ENCODE data around the gene ATP8A2. TPM values are rescaled to one million over a fixed set of nuclear protein-coding genes. Genes with fewer than 3 reads are reported as not detected.

The ATP8A2 gene
- total RNA-seq, 1 experiment from 2014 or later = not detected

GRCh38 chr13:25881136-25881926, 509.6 kb downstream of the ATP8A2 start:
- Histone ChIP-seq H3K36me3 (ENCODE audit: low read depth) (no peaks in the 10 kb centered on the region), H3K4me3 (no peak overlapping the region), H3K4me2 (no peak overlapping the region), H3K79me2 (ENCODE audit: low read depth) (no peaks in the 10 kb centered on the region), H3K27ac (no peak overlapping the region), H3K27me3 (ENCODE audit: insufficient read depth, low read depth) (peaks cover 95% of the 10 kb centered on the region), H3K9me2 (ENCODE audit: insufficient read depth) (no peaks in the 10 kb centered on the region), H3K4me1 (replicated peaks; ENCODE audit: insufficient read depth) (no peaks in the 10 kb centered on the region), H3K9me3 (ENCODE audit: insufficient read depth, low read depth) (no peaks in the 10 kb centered on the region), H2AFZ (no peak overlapping the region), H3F3A (ENCODE audit: insufficient read depth, low read depth) (no peaks in the 10 kb centered on the region), H4K20me1 (ENCODE audit: insufficient read depth) (no peaks in the 10 kb centered on the region)
- ChIA-PET CTCF (no interaction called here), POLR2A (ENCODE audit: unreplicated experiment) (no interaction called here)
- intact Hi-C loops (cut with micrococcal nuclease; ENCODE audit: unreplicated experiment) = no loop called here
- DNase-seq = no peak
- no TSS peak for BruUV-seq (replicated peaks)
- TF ChIP-seq CTCF (conservative IDR thresholded peaks at IDR 0.05) (no peak), EZH2 (IDR thresholded peaks at IDR 0.05; ENCODE audit: low read depth) (no peak)

DNA sequence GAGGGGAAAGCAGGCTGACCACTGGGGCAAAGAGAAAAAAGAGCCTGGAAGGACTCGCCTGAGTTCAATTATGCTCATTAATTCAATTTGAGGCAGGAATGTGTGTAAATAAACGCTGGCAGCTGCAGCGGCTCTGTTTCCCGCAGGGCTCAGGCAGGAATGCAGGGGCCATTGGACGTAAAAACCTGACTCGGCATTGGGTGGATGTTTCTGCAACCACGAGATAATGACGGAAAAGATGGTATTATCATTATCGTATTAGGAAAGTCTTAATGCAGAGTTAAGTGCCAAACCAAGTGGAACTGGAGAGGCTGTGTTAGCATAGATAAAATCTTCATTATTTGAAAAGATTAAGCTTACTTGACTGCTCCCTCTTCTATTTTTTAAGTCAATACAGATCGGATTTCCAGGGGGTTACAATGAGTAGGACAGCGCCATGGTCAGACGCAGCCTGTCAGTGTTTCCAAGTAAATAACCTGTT, 510.2 kb downstream of the ATP8A2 start:
- H3K4me2 ChIP-seq = no peak overlapping the region
- DNase-seq = no peak
- no peak overlapping the region for H3K4me3 ChIP-seq
- H3K4me1 ChIP-seq (replicated peaks; ENCODE audit: insufficient read depth) = no peaks in the 10 kb centered on the region
- no peaks in the 10 kb centered on the region for H3K79me2 ChIP-seq (ENCODE audit: low read depth)
- H3K27ac ChIP-seq = no peak overlapping the region
- POLR2A ChIA-PET (ENCODE audit: unreplicated experiment) = no interaction called here
- no peaks in the 10 kb centered on the region for H4K20me1 ChIP-seq (ENCODE audit: insufficient read depth)
- no peaks in the 10 kb centered on the region for H3F3A ChIP-seq (ENCODE audit: insufficient read depth, low read depth)
- BruUV-seq (replicated peaks) = no TSS peak
- CTCF ChIA-PET = no interaction called here
- intact Hi-C loops (cut with micrococcal nuclease; ENCODE audit: unreplicated experiment) = no loop called here
- H3K9me3 ChIP-seq (ENCODE audit: insufficient read depth, low read depth) = no peaks in the 10 kb centered on the region
- peaks cover 96% of the 10 kb centered on the region for H3K27me3 ChIP-seq (ENCODE audit: insufficient read depth, low read depth)
- no peak overlapping the region for H2AFZ ChIP-seq
- H3K36me3 ChIP-seq (ENCODE audit: low read depth) = no peaks in the 10 kb centered on the region
- no peak for TF ChIP-seq CTCF (conservative IDR thresholded peaks at IDR 0.05)
- no peak for TF ChIP-seq EZH2 (IDR thresholded peaks at IDR 0.05; ENCODE audit: low read depth)
- H3K9me2 ChIP-seq (ENCODE audit: insufficient read depth) = no peaks in the 10 kb centered on the region

DNA sequence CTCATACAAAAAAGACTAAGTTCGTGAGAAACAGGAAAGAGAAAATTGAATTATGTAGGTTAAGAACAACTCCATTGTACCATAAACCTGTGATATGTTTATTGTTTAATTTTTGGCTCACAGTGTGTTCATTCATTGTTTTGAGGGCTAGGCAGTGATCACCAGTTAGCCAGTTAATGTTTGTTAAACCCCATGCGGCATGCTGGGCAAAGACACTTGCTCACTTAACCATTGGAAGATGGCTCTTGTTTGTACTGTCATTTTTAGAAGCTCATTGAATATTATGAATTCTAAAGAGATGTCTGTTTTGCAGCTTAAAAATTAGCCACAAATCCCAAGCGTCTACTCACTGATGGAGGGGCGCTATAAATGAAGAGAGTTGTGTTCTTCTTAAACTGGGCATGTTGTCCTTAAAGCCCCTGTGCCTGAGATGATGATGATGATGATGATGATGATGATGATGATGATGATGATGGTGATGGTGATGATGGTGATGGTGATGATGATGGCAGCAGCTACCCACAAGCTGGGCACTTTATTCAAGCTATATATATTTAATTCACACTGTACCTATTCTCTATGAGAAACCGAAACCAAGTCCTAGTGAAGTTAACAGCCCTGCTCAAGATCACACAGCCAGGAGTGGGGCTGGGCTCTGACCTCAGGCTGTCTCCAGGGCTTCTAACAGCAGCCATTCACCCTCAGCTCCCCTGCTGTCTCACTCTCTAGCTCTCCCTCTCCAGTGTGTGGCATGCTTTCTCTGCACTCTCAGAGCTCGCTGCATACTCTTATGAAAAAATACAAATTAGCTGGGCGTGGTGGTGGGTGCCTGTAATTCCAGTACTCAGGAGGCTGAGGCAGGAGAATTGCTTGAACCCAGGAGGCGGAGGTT, 510.9 kb downstream of the ATP8A2 start:
- peaks cover 96% of the 10 kb centered on the region for H3K27me3 ChIP-seq (ENCODE audit: insufficient read depth, low read depth)
- no TSS peak for BruUV-seq (replicated peaks)
- CTCF ChIA-PET = no interaction called here
- H4K20me1 ChIP-seq (ENCODE audit: insufficient read depth) = no peaks in the 10 kb centered on the region
- H3K9me3 ChIP-seq (ENCODE audit: insufficient read depth, low read depth) = no peaks in the 10 kb centered on the region
- no peak for DNase-seq
- no peak overlapping the region for H3K4me3 ChIP-seq
- H3K4me2 ChIP-seq = no peak overlapping the region
- H3K36me3 ChIP-seq (ENCODE audit: low read depth) = no peaks in the 10 kb centered on the region
- POLR2A ChIA-PET (ENCODE audit: unreplicated experiment) = no interaction called here
- no peak overlapping the region for H3K27ac ChIP-seq
- H2AFZ ChIP-seq = no peak overlapping the region
- H3K79me2 ChIP-seq (ENCODE audit: low read depth) = no peaks in the 10 kb centered on the region
- intact Hi-C loops (cut with micrococcal nuclease; ENCODE audit: unreplicated experiment) = no loop called here
- H3F3A ChIP-seq (ENCODE audit: insufficient read depth, low read depth) = no peaks in the 10 kb centered on the region
- TF ChIP-seq CTCF (conservative IDR thresholded peaks at IDR 0.05) = no peak
- TF ChIP-seq EZH2 (IDR thresholded peaks at IDR 0.05; ENCODE audit: low read depth) = no peak
- H3K4me1 ChIP-seq (replicated peaks; ENCODE audit: insufficient read depth) = no peaks in the 10 kb centered on the region
- H3K9me2 ChIP-seq (ENCODE audit: insufficient read depth) = no peaks in the 10 kb centered on the region
